ENCODE data around the gene APOA4. TPM values are rescaled to one million over a fixed set of nuclear protein-coding genes. Genes with fewer than 3 reads are reported as not detected.

APOA4 gene
- total and polyA plus RNA-seq, 2 experiments from 2014 or later, result not detected

- no peak for TF ChIP-seq ETS1 (IDR thresholded peaks at IDR 0.05)
- no peak for TF ChIP-seq STAT1 (IDR thresholded peaks at IDR 0.05; ENCODE audit: unreplicated experiment)
- no peak for TF ChIP-seq POLR2AphosphoS5 (IDR thresholded peaks at IDR 0.05; ENCODE audit: low read depth)
Measured at GRCh38 chr11:116861539-116861938, 38.4 kb upstream of the APOA4 start (continued).

GRCh38 chr11:116860303-116860702, 37.2 kb upstream of the APOA4 start:
- Histone ChIP-seq H2AFZ (no peak overlapping the region), H3F3A (replicated peaks; ENCODE audit: low read depth) (no peaks in the 10 kb centered on the region), H3K36me3 (ENCODE audit: insufficient read depth) (peaks cover 11% of the 10 kb centered on the region), H4K20me1 (replicated peaks; ENCODE audit: insufficient read depth) (no peaks in the 10 kb centered on the region), H3K79me2 (replicated peaks; ENCODE audit: insufficient read depth) (no peaks in the 10 kb centered on the region), H3K9me2 (ENCODE audit: insufficient read depth) (no peaks in the 10 kb centered on the region), H3K27me3 (ENCODE audit: insufficient read depth) (no peaks in the 10 kb centered on the region), H3K4me1 (ENCODE audit: insufficient read depth) (no peaks in the 10 kb centered on the region), H3K4me3 (no peak overlapping the region), H3K27ac (ENCODE audit: low read depth) (no peak overlapping the region), H3K4me2 (no peak overlapping the region)
- Mint-ChIP-seq H3K27me3 (ENCODE audit: insufficient read depth, low read depth, poor library complexity) (peaks cover 2% of the 10 kb centered on the region), H3K9me3 (no peaks in the 10 kb centered on the region), H3K27ac (no peak overlapping the region), H3K4me3 (no peak overlapping the region), H3K36me3 (ENCODE audit: low read depth) (peaks cover 29% of the 10 kb centered on the region), H3K4me1 (no peaks in the 10 kb centered on the region)
- DNase-seq (ENCODE audit: low spot score) (no peak), ATAC-seq (no peak)
- TF ChIP-seq STAT1 (IDR thresholded peaks at IDR 0.05; ENCODE audit: unreplicated experiment) (no peak), CREB1 (CRISPR knock-in tag; IDR thresholded peaks at IDR 0.05; ENCODE audit: low read depth) (no peak), EZH2phosphoT487 (IDR thresholded peaks at IDR 0.05; ENCODE audit: unreplicated experiment) (no peak), POLR2AphosphoS5 (IDR thresholded peaks at IDR 0.05; ENCODE audit: low read depth) (no peak), ZNF114 (CRISPR knock-in tag; IDR thresholded peaks at IDR 0.05) (no peak), JUNB (IDR thresholded peaks at IDR 0.05; ENCODE audit: unreplicated experiment) (no peak), NANOG (IDR thresholded peaks at IDR 0.05; ENCODE audit: borderline replicate concordance) (no peak), ZNF462 (CRISPR knock-in tag; IDR thresholded peaks at IDR 0.05) (no peak), EZH2 (IDR thresholded peaks at IDR 0.05; ENCODE audit: low read depth, unreplicated experiment) (no peak), REST (IDR thresholded peaks at IDR 0.05; ENCODE audit: unreplicated experiment) (no peak), CTCF (conservative IDR thresholded peaks at IDR 0.05; ENCODE audit: low read depth in 2 of 2) (no peak), ZNF331 (CRISPR knock-in tag; IDR thresholded peaks at IDR 0.05; ENCODE audit: low read depth) (no peak)
